MM.1S (cell line): ENCODE measurements around the gene ABCA3.
"Not testable (repeated sequence)": the region's sequence is repeated elsewhere in the genome, so short reads cannot be mapped to it uniquely, and the experiment has no call there.

Source experiments
- DNase-seq: peaks from one replicate; pipeline ENCODE4 v3.0.0-alpha.2; 2015
- H2AFZ ChIP-seq: fragments of 300-600 bp; sonication (generic); 2 replicates; pipeline ENCODE4 v1.6.0; 2016; ENCODE audit warnings: antibody characterized with exemption, low read length
- H3F3A ChIP-seq: fragments of 300-600 bp; sonication (generic); 2 replicates; pipeline ENCODE4 v1.6.1; 2016; ENCODE audit warnings: mild to moderate bottlenecking, antibody characterized with exemption, low read length, moderate library complexity, mixed read lengths; ENCODE audit not compliant: insufficient read depth
- H3K27ac ChIP-seq: fragments of 300-600 bp; sonication (generic); 2 replicates; pipeline ENCODE4 v1.5.1; 2016; ENCODE audit warnings: mild to moderate bottlenecking, low read length
- H3K27me3 ChIP-seq: fragments of 300-600 bp; sonication (generic); replicated peaks from 2 replicates; pipeline ENCODE4 v1.6.0; 2016; ENCODE audit warnings: low read length; ENCODE audit not compliant: insufficient read depth
- H3K36me3 ChIP-seq: fragments of 300-600 bp; sonication (generic); replicated peaks from 2 replicates; pipeline ENCODE4 v1.6.1; 2016; ENCODE audit warnings: mild to moderate bottlenecking, low read length, mixed read lengths; ENCODE audit not compliant: insufficient read depth
- H3K4me1 ChIP-seq: fragments of 300-600 bp; sonication (generic); 2 replicates; pipeline ENCODE4 v1.6.1; 2016; ENCODE audit warnings: low read length, mixed read lengths
- H3K4me2 ChIP-seq: fragments of 300-600 bp; sonication (generic); 2 replicates; pipeline ENCODE4 v1.6.0; 2016; ENCODE audit warnings: low read depth, low read length
- H3K4me3 ChIP-seq: fragments of 300-600 bp; sonication (generic); 2 replicates; pipeline ENCODE4 v1.5.1; 2016; ENCODE audit warnings: low read length, mixed read lengths
- H3K79me2 ChIP-seq: fragments of 300-600 bp; sonication (generic); 2 replicates; pipeline ENCODE4 v1.6.1; 2016; ENCODE audit warnings: mixed run types, low read length, mixed read lengths
- H3K9ac ChIP-seq: fragments of 300-600 bp; sonication (generic); 2 replicates; pipeline ENCODE4 v1.6.1; 2016; ENCODE audit warnings: low read length, mixed read lengths
- H3K9me2 ChIP-seq: fragments of 300-600 bp; sonication (generic); replicated peaks from 2 replicates; pipeline ENCODE4 v1.6.1; 2016; ENCODE audit warnings: mild to moderate bottlenecking, low read length, mixed read lengths; ENCODE audit not compliant: insufficient read depth
- H3K9me3 ChIP-seq: fragments of 300-600 bp; sonication (generic); replicated peaks from 2 replicates; pipeline ENCODE4 v1.6.1; 2016; ENCODE audit warnings: mild to moderate bottlenecking, low read length, mixed read lengths; ENCODE audit not compliant: insufficient read depth
- H4K20me1 ChIP-seq: fragments of 300-600 bp; sonication (generic); 2 replicates; pipeline ENCODE4 v1.6.1; 2016; ENCODE audit warnings: mild to moderate bottlenecking, low read length, moderate library complexity, mixed read lengths; ENCODE audit not compliant: insufficient read depth
- EZH2 ChIP-seq: fragments of 300-600 bp; sonication (generic); optimal IDR thresholded peaks from 2 replicates; pipeline ENCODE3; 2017; ENCODE audit warnings: low read depth, mild to moderate bottlenecking, antibody characterized with exemption, low read length, mixed read lengths
- EZH2phosphoT487 ChIP-seq: fragments of 300-600 bp; sonication (generic); IDR thresholded peaks from 2 replicates; pipeline ENCODE4 v1.6.1; 2018; ENCODE audit warnings: antibody characterized with exemption, low read length
- TF ChIP-seq, protein P1 (sequence below): fragments of 300-600 bp; sonication (generic); IDR thresholded peaks from 2 replicates; pipeline ENCODE4 v1.5.1; 2016; ENCODE audit warnings: antibody characterized with exemption, low read length, mixed read lengths

ABCA3 gene

GRCh38 chr16:2242598-2242997 lies 97.9 kb downstream of the ABCA3 start:
- Histone ChIP-seq H3K79me2 (peaks cover 26% of the 10 kb centered on the region), H3K36me3 (peaks cover 5% of the 10 kb centered on the region; the same call in 1 of the 2 replicates), H4K20me1 (no peaks in the 10 kb centered on the region), H3F3A (no peaks in the 10 kb centered on the region), H3K4me2 (no peak overlapping the region), H3K9ac (no peak overlapping the region), H3K27me3 (no peaks in the 10 kb centered on the region), H3K9me3 (no peaks in the 10 kb centered on the region), H3K9me2 (no peaks in the 10 kb centered on the region), H3K4me3 (no peak overlapping the region), H3K27ac (no peak overlapping the region), H3K4me1 (no peaks in the 10 kb centered on the region), H2AFZ (no peak overlapping the region)
- DNase-seq = no peak
- TF ChIP-seq, protein P1, sequence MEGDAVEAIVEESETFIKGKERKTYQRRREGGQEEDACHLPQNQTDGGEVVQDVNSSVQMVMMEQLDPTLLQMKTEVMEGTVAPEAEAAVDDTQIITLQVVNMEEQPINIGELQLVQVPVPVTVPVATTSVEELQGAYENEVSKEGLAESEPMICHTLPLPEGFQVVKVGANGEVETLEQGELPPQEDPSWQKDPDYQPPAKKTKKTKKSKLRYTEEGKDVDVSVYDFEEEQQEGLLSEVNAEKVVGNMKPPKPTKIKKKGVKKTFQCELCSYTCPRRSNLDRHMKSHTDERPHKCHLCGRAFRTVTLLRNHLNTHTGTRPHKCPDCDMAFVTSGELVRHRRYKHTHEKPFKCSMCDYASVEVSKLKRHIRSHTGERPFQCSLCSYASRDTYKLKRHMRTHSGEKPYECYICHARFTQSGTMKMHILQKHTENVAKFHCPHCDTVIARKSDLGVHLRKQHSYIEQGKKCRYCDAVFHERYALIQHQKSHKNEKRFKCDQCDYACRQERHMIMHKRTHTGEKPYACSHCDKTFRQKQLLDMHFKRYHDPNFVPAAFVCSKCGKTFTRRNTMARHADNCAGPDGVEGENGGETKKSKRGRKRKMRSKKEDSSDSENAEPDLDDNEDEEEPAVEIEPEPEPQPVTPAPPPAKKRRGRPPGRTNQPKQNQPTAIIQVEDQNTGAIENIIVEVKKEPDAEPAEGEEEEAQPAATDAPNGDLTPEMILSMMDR = no peak
- TF ChIP-seq EZH2 (no peak), EZH2phosphoT487 (no peak)

- H3K27ac ChIP-seq, H3F3A ChIP-seq, H3K36me3 ChIP-seq, H3K4me1 ChIP-seq, H3K9me2 ChIP-seq, H3K4me2 ChIP-seq, H4K20me1 ChIP-seq, H3K9ac ChIP-seq, H3K9me3 ChIP-seq, H3K79me2 ChIP-seq, H2AFZ ChIP-seq, H3K4me3 ChIP-seq, H3K27me3 ChIP-seq, DNase-seq: not testable (repeated sequence)
Observed at GRCh38 chr16:2240331-2240730, 100.2 kb downstream of the ABCA3 start.

- H3K4me3 ChIP-seq = no peak overlapping the region
- TF ChIP-seq EZH2phosphoT487 (no peak), EZH2 (no peak)
- TF ChIP-seq, protein P1 = no peak
- no peak overlapping the region for H3K27ac ChIP-seq
- peaks cover 2% of the 10 kb centered on the region; the same call in 1 of the 2 replicates for H3K36me3 ChIP-seq
- H3K9me3 ChIP-seq = no peaks in the 10 kb centered on the region
- H3K9ac ChIP-seq = no peak overlapping the region
- H2AFZ ChIP-seq = no peak overlapping the region
- no peaks in the 10 kb centered on the region for H3F3A ChIP-seq
- no peaks in the 10 kb centered on the region; the same call in 1 of the 2 replicates for H3K27me3 ChIP-seq
- no peaks in the 10 kb centered on the region for H3K4me1 ChIP-seq
- H3K4me2 ChIP-seq = no peak overlapping the region
- peaks cover 1% of the 10 kb centered on the region; the same call in 1 of the 2 replicates for H3K79me2 ChIP-seq
- DNase-seq = no peak
- no peaks in the 10 kb centered on the region for H4K20me1 ChIP-seq
- no peaks in the 10 kb centered on the region for H3K9me2 ChIP-seq
Observed at GRCh38 chr16:2238838-2239675, 101.5 kb downstream of the ABCA3 start.
